Epithelial cell of proximal tubule (primary cell): ENCODE data around the gene PRRG2. TPM values are rescaled to one million over a fixed set of nuclear protein-coding genes. Genes with fewer than 3 reads are reported as not detected.
A peak's percentile ranks its signal among the peaks of the same experiment; 100 is the strongest.

Experiments
- DNase-seq: peaks from one replicate; pipeline ENCODE4 v3.0.0-alpha.2; 2011; ENCODE audit warnings: low read depth
- H3K4me3 ChIP-seq: 2 replicates; pipeline ENCODE4 v1.5.1; 2011; ENCODE audit warnings: low read depth, mild to moderate bottlenecking, low read length
- total RNA-seq: library from RNA; depleted of rRNA; stranded (reverse); fragments of >200 nt; gene quantifications from 2 replicates; pipeline ENCODE4 v1.2.3, GENCODE V29; 2015
- TF ChIP-seq, protein P1 (sequence below): conservative IDR thresholded peaks from 2 replicates; pipeline ENCODE4 v1.5.1; 2012; ENCODE audit warnings: low read depth, mild to moderate bottlenecking, low read length

Gene PRRG2
- total RNA-seq, 1 donor from 2014 or later, result 1.0 TPM

DNA sequence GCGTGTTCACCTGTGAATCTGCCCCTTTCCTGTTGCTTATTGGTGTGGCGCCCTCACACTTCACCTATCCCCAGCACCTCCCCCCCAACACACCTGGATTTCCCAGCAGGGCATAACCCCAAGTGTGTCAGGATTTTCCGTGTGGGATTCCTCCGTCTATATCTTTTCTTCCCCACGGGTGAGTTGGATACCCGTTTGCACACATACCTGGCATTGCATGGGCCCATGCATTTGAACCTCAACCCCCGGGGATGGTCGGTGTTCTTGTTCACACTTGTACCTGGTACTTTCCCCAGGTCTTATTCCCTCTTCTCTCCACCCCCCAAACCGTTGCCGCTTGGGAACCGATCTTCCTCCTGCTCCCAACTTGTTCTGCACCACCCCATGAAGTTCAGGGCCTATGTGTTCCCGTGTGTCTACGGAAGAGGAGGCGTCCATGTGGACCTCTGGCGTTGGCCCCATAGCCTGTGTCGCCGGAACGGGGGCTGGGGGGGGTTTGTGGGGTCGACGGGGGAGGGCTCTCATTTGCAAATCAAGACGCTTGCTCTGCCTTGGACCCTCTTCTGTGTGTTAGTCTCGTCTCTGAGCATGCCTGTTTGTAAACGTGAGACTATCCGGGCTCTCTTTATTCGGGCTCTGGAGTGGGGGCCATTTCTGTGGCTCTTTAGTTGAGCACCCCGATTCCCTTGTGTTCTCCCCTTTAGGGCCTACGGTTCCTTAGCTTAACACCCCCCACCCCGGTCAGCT is 11.5 kb downstream of the PRRG2 start:
- peak overlapping the region; percentile 96 for H3K4me3 ChIP-seq
- TF ChIP-seq, protein P1, sequence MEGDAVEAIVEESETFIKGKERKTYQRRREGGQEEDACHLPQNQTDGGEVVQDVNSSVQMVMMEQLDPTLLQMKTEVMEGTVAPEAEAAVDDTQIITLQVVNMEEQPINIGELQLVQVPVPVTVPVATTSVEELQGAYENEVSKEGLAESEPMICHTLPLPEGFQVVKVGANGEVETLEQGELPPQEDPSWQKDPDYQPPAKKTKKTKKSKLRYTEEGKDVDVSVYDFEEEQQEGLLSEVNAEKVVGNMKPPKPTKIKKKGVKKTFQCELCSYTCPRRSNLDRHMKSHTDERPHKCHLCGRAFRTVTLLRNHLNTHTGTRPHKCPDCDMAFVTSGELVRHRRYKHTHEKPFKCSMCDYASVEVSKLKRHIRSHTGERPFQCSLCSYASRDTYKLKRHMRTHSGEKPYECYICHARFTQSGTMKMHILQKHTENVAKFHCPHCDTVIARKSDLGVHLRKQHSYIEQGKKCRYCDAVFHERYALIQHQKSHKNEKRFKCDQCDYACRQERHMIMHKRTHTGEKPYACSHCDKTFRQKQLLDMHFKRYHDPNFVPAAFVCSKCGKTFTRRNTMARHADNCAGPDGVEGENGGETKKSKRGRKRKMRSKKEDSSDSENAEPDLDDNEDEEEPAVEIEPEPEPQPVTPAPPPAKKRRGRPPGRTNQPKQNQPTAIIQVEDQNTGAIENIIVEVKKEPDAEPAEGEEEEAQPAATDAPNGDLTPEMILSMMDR, result no peak
- no peak for DNase-seq

DNA sequence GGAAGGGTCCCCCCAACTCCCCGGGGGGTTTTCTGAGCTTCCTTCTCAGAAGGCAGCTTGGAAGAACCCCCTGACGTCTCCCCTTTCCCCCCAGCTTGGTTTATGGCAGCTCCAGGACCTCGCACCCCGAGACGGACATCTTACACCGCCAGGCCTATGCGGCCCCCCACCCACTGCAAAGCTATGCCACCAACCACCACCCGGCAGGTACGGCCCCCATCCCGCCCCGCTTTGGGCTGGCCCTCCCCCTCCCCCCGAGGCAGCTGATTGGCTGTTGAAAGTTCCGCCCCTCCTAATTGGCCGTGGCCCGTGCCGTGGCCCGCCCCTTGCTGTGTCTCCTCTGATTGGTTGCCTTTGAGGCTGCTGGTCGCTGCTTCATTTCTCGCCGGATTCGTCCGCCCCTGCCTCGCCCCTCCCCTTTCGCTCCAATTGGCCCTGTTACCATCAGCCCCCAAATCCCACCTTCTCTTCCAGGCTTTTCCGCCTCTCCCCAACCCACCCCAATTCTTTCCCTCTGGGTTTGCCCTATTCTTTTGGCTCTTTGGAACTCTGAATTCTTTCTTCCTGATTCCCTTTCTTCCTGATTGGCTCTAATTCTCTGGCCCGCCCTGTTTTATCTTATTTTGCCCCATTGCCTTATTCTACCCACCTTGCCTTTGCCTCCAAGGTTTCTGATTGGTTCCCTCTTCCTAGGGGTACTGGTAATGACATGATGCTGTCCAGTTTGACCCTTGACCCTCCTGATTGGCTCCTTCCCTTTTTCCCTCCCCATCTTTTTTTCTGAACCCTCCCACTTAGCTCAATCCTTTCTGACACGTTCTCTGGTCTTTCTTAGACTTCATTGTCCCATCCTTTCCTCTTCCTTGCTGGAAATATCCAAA is 12.4 kb downstream of the PRRG2 start:
- DNase-seq, result no peak
- H3K4me3 ChIP-seq, result peak overlapping the region; percentile 96
- TF ChIP-seq, protein P1, result no peak

GRCh38 chr19:49594157-49594992 is 13.3 kb downstream of the PRRG2 start:
- no peak for DNase-seq
- TF ChIP-seq, protein P1, result no peak

GRCh38 chr19:49594993-49595818 is 14.1 kb downstream of the PRRG2 start:
- no peak overlapping the region for H3K4me3 ChIP-seq
- TF ChIP-seq, protein P1, result no peak

More at GRCh38 chr19:49594157-49594992, 13.3 kb downstream of the PRRG2 start:
- no peak overlapping the region for H3K4me3 ChIP-seq

DNA sequence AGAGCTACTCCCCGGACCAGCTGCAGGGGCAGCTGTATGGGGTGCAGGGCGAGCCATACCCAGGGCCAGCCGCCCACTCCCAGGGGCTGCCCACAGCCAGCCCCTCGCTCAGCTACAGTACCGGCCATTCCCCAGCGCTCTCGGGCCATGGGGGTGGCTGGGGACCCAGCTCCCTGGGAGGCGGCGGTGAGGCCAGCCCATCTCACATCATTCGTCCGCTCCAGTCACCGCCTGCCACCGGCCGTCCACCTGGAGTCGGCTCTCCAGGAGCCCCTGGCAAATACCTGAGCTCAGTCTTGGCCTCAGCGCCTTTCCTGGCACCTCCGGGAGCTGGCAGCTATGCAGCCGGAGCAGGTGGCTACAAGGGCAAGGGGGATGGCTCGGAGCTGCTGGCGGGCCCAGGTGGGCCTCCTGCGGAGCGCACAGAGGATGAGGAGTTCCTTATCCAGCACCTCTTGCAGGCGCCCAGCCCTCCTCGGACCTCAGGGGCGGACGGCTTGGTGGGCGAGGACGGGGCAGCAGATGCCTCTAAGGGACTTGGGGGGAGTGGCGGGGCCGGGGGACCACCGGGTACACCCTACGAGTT is 14.8 kb downstream of the PRRG2 start:
- TF ChIP-seq, protein P1, result no peak
- H3K4me3 ChIP-seq, result no peak overlapping the region
- DNase-seq, result no peak

More at GRCh38 chr19:49594993-49595818, 14.1 kb downstream of the PRRG2 start:
- DNase-seq, result no peak
